DND-41 (cell line): Measurements from ENCODE around the gene MVD.

ENCODE experiments used
- ATAC-seq: fragments of 200-7000 bp; cut with Tn5 transposase; 3 replicates; pipeline ENCODE4 v1.9.1; 2021; ENCODE audit warnings: low read depth; ENCODE audit not compliant: insufficient read depth
- DNase-seq: peaks from one replicate; pipeline ENCODE4 v3.0.0-alpha.2; 2020
- H2AFZ ChIP-seq: 2 replicates; pipeline ENCODE4 v1.6.0; 2012; ENCODE audit warnings: low read depth, low read length
- H3K27ac ChIP-seq: 2 replicates; pipeline ENCODE4 v1.5.1; 2012; ENCODE audit warnings: low read length, inconsistent platforms
- H3K27me3 ChIP-seq: fragments of 200-600 bp; sonication (generic); 2 replicates; pipeline ENCODE4 v1.6.0; 2012; ENCODE audit warnings: low read length, mild to moderate bottlenecking, inconsistent platforms; ENCODE audit not compliant: insufficient read depth, poor library complexity
- H3K36me3 ChIP-seq: 2 replicates; pipeline ENCODE4 v1.5.1; 2012; ENCODE audit warnings: low read length, inconsistent platforms; ENCODE audit not compliant: insufficient read depth
- H3K4me1 ChIP-seq: 2 replicates; pipeline ENCODE4 v1.5.1; 2012; ENCODE audit warnings: mild to moderate bottlenecking, low read length; ENCODE audit not compliant: insufficient read depth
- H3K4me2 ChIP-seq: 2 replicates; pipeline ENCODE4 v1.6.0; 2012; ENCODE audit warnings: mild to moderate bottlenecking, moderate library complexity, low read length, inconsistent platforms; ENCODE audit not compliant: insufficient read depth
- H3K4me3 ChIP-seq, 2 experiments: fragments of 200-600 bp in 1 of 2; shearing (Covaris generic) in 1 of 2; 2 replicates each; pipeline ENCODE4 v1.5.1; 2012 to 2016; ENCODE audit warnings: inconsistent platforms in 2 of 2, low read length in 2 of 2, mild to moderate bottlenecking in 2 of 2, low read depth in 1 of 2, moderate library complexity in 1 of 2
- H3K79me2 ChIP-seq: 2 replicates; pipeline ENCODE4 v1.6.0; 2012; ENCODE audit warnings: low read length, inconsistent platforms; ENCODE audit not compliant: insufficient read depth
- H3K9ac ChIP-seq: 2 replicates; pipeline ENCODE4 v1.6.0; 2012; ENCODE audit warnings: low read depth, mild to moderate bottlenecking, inconsistent platforms, low read length, moderate library complexity
- H3K9me3 ChIP-seq: 2 replicates; pipeline ENCODE4 v1.5.1; 2012; ENCODE audit warnings: low read length, moderate library complexity, mild to moderate bottlenecking, inconsistent platforms; ENCODE audit not compliant: insufficient read depth, severe bottlenecking
- H4K20me1 ChIP-seq: 2 replicates; pipeline ENCODE4 v1.6.0; 2012; ENCODE audit warnings: low read length; ENCODE audit not compliant: insufficient read depth
- CTCF ChIP-seq: IDR thresholded peaks from 2 replicates; pipeline ENCODE4 v1.5.1; 2012; ENCODE audit warnings: borderline replicate concordance, low read length, moderate library complexity, mild to moderate bottlenecking; ENCODE audit not compliant: poor library complexity, severe bottlenecking; ENCODE audit errors: extremely low read depth
- EZH2 ChIP-seq: IDR thresholded peaks from 3 replicates; pipeline ENCODE4 v1.6.1; 2012; ENCODE audit warnings: borderline replicate concordance, low read depth, mild to moderate bottlenecking, moderate library complexity, low read length, inconsistent platforms; ENCODE audit not compliant: severe bottlenecking

The MVD gene

DNA sequence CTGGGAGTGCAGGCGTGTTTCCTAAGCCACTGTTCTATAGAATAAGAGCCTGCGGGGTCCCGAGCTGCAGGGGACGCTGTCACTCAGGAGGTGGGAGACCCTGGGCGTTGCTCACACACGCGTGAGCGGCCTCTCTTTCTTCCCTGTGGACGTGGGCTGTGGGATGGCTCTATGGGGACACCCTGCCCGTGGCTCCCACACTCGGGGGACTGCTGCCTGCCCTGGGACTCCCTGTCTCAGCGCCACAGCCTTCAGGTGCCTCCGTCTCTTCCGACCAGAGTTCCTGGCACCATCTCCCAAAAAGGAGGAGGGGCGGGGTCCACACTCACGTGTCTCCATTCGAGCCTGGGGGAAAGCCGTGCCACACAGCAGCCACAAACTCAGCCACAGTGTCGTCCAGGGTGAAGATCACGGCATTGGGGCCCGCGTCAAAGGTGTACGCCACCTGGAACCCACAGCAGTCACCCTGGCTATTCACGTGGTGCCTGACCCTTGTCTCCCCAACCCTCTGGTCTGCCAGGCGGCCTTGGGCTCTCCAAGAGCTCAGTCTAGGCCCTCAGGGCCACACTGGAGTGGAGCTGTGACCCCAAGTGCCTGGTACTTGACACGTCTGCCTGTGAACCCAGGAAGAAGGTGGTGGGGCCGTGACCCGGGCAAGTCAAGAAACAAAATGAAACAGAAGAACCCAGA is 8.4 kb downstream of the MVD start:
- H3K4me1 ChIP-seq = peaks cover 23% of the 10 kb centered on the region
- H4K20me1 ChIP-seq = peaks cover 58% of the 10 kb centered on the region
- no peak overlapping the region for H3K4me3 ChIP-seq
- no peak overlapping the region for H3K27ac ChIP-seq
- TF ChIP-seq CTCF (no peak), EZH2 (no peak)
- H3K79me2 ChIP-seq = peaks cover 34% of the 10 kb centered on the region
- no peak overlapping the region for H2AFZ ChIP-seq
- no peaks in the 10 kb centered on the region for H3K9me3 ChIP-seq
- no peak overlapping the region for H3K9ac ChIP-seq
- peaks cover 80% of the 10 kb centered on the region for H3K36me3 ChIP-seq
- H3K27me3 ChIP-seq = no peaks in the 10 kb centered on the region
- DNase-seq (no peak), ATAC-seq (no peak)
- H3K4me2 ChIP-seq = no peak overlapping the region

GRCh38 chr16:88653596-88654362 is 9.1 kb downstream of the MVD start:
- H4K20me1 ChIP-seq = peaks cover 57% of the 10 kb centered on the region
- TF ChIP-seq CTCF (no peak), EZH2 (no peak)
- H3K27ac ChIP-seq = no peak overlapping the region
- H3K4me1 ChIP-seq = peaks cover 26% of the 10 kb centered on the region
- peaks cover 32% of the 10 kb centered on the region for H3K79me2 ChIP-seq
- H3K9ac ChIP-seq = no peak overlapping the region
- ATAC-seq (no peak), DNase-seq (no peak)
- H3K27me3 ChIP-seq = no peaks in the 10 kb centered on the region
- H3K36me3 ChIP-seq = peaks cover 79% of the 10 kb centered on the region
- no peaks in the 10 kb centered on the region for H3K9me3 ChIP-seq
- H3K4me2 ChIP-seq = no peak overlapping the region
- H2AFZ ChIP-seq = no peak overlapping the region
- no peak overlapping the region for H3K4me3 ChIP-seq

DNA sequence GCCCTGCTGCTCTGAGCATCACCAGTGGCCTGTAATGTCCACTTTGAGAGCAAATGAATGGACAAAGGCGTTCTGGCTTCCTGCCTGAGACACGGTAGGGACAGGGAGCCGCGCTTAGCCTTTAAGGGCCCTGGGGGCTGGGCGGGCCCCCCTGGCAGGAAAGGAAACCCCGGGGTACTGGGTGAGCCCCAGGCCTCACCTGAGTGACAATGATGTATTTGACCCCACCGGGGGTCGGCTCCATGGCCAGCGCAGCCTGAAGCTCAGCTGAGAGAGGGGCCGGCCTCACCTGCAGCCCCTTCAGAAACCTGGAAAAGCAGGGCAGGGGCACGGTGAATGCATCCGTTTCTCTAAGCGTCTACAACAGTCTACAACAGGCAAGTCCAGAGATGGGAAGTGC is 9.8 kb downstream of the MVD start:
- peaks cover 27% of the 10 kb centered on the region for H3K79me2 ChIP-seq
- peaks cover 26% of the 10 kb centered on the region for H3K4me1 ChIP-seq
- no peaks in the 10 kb centered on the region for H3K9me3 ChIP-seq
- H3K27ac ChIP-seq = no peak overlapping the region
- no peak overlapping the region for H3K4me3 ChIP-seq
- ATAC-seq (no peak), DNase-seq (no peak)
- H3K9ac ChIP-seq = no peak overlapping the region
- H3K4me2 ChIP-seq = no peak overlapping the region
- H3K36me3 ChIP-seq = peaks cover 73% of the 10 kb centered on the region
- no peak overlapping the region for H2AFZ ChIP-seq
- H3K27me3 ChIP-seq = no peaks in the 10 kb centered on the region
- H4K20me1 ChIP-seq = peaks cover 54% of the 10 kb centered on the region
- TF ChIP-seq CTCF = no peak
- no peak for TF ChIP-seq EZH2
